ENCODE data around the gene FBXO33.

- TF ChIP-seq, protein P1, sequence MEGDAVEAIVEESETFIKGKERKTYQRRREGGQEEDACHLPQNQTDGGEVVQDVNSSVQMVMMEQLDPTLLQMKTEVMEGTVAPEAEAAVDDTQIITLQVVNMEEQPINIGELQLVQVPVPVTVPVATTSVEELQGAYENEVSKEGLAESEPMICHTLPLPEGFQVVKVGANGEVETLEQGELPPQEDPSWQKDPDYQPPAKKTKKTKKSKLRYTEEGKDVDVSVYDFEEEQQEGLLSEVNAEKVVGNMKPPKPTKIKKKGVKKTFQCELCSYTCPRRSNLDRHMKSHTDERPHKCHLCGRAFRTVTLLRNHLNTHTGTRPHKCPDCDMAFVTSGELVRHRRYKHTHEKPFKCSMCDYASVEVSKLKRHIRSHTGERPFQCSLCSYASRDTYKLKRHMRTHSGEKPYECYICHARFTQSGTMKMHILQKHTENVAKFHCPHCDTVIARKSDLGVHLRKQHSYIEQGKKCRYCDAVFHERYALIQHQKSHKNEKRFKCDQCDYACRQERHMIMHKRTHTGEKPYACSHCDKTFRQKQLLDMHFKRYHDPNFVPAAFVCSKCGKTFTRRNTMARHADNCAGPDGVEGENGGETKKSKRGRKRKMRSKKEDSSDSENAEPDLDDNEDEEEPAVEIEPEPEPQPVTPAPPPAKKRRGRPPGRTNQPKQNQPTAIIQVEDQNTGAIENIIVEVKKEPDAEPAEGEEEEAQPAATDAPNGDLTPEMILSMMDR (conservative IDR thresholded peaks at IDR 0.05; ENCODE audit: low read depth, low read length), result no peak
- TF ChIP-seq EZH2phosphoT487 (IDR thresholded peaks at IDR 0.05; ENCODE audit: borderline replicate concordance, low read length), result no peak
Measured at GRCh38 chr14:39396448-39396847, 35.8 kb downstream of the FBXO33 start.

Measured in PC-3 (cell line).